CD4-positive, alpha-beta T cell treated with Interferon gamma for 1 hour (primary cell): Measurements from ENCODE around the gene TBC1D5.

Source experiments
- DNase-seq: peaks from one replicate; pipeline ENCODE4 v3.0.0-alpha.2; 2020

The TBC1D5 gene

DNA sequence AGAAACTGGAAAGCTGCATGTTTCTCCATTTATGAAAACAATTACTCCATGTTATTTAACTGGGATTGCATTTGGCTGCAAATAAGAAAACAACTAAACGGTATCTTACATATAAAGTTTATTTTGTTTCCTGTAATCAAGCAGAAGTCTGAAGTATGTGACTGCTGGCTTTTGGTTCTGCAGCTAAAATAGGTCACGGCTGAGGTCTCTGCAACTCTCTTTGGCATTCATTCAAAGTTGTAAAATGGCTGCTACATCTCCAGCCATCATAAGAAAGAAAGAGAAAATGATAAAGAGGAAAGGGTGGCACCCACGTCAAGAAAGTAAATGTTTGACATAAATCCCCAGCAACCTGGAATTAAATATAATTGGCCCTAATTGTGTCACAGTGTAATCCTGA, 406.1 kb downstream of the TBC1D5 start:
- no peak for DNase-seq

- DNase-seq, result no peak
Observed at GRCh38 chr3:17333893-17334292, 408.5 kb downstream of the TBC1D5 start.

- DNase-seq, result no peak
Observed at GRCh38 chr3:17333446-17333845, 409.0 kb downstream of the TBC1D5 start.

DNA sequence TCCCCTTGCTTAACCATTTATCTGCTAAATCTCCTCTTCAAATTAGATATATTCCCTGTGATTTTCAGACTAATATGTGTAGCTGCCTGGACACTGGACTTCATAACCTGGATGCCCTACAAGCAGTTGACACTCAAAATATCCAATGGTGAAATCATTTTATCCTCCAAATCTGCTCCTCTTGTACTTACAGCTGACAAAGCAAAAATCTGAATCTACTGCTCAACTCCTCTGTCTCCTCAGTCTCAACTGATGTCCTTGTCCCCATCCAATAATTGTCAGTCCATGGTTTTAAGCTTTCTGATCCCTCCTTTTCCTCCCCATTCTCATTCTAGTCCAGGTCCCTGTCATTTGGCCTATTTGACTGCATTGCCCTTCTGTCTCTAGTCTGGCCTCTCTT, 411.8 kb downstream of the TBC1D5 start:
- DNase-seq, result no peak

GRCh38 chr3:17329927-17330326, 412.5 kb downstream of the TBC1D5 start:
- DNase-seq, result no peak

GRCh38 chr3:17322106-17322793, 420.2 kb downstream of the TBC1D5 start:
- no peak for DNase-seq

GRCh38 chr3:17320266-17320665, 422.2 kb downstream of the TBC1D5 start:
- DNase-seq, result no peak

- DNase-seq, result no peak
Observed at GRCh38 chr3:17315897-17316296, 426.5 kb downstream of the TBC1D5 start.

DNA sequence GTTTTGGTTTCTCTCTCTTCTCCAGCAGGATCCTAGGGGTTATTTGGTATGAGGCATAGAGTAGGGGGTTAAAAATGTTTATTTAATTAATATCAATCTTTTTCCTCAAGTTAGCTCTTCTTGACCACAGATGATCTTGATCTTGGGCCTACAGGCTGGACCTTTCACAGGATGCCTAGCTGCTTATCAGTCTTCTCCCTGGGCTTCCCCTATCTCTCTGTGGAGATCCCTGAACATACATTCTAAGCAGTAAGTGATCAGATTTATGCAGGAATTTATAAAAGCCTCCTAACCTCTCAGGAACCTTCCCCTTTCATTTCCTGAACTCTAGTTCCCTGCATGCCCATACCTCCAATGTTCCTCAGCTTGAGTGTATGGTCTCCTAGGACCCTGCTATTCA, 428.3 kb downstream of the TBC1D5 start:
- no peak for DNase-seq

- no peak for DNase-seq
Observed at GRCh38 chr3:17313746-17314145, 428.7 kb downstream of the TBC1D5 start.

DNA sequence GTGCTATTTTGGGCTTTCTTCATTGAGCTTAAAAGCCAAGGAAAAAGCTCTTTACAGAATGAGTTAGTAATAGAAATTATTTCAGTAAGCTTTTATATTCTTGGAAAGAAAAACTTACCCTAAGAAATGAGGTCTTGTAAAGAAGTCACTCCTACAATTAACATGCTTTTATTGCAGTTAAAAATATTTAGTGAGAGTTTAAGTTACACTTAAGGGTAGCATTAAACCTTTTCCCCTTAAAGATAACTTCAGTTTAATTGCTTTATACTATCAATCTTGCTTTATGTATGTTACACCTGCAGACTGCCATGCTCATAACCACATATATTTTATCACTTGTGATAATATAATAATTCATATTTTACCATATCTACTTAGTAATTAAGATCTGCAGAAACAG, 431.4 kb downstream of the TBC1D5 start:
- DNase-seq, result no peak

- no peak for DNase-seq
Observed at GRCh38 chr3:17307887-17308286, 434.5 kb downstream of the TBC1D5 start.

DNA sequence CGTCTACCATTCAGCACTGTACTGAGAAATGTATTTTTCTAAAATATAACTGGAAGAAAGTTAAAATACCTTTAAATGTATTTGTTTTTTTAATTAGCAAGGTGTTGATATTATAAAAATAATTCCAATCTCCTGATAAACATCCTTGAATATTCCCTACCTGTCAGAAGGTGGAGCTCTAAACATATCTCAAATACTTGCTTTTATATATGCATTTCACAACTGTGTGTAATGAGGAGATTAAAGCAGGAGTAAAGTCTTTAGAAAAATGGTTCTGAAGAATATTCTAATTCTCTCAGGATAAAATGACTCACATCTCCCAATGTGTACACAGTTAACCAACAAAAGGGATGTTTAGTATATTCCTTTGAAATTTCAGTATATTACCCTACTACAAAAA, 434.9 kb downstream of the TBC1D5 start:
- no peak for DNase-seq

DNA sequence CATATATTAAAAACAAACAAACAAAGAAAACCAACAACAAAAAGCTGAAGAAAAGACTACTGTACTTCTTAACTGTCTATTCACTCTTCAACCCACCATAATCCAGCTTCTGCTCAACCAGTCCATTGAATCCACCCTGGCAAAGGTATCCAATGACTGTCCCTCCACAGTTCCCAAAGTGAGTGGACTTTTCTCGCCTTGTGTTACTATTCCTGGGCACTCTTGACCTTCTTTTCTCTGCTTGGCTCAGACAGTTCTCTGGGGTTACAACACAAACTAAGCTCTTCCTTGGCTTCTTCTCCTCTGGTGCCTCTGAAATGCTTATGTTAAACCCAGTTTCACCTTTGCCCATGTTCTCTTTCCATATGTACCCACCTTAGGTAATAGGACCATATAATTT, 437.5 kb downstream of the TBC1D5 start:
- DNase-seq, result no peak

DNA sequence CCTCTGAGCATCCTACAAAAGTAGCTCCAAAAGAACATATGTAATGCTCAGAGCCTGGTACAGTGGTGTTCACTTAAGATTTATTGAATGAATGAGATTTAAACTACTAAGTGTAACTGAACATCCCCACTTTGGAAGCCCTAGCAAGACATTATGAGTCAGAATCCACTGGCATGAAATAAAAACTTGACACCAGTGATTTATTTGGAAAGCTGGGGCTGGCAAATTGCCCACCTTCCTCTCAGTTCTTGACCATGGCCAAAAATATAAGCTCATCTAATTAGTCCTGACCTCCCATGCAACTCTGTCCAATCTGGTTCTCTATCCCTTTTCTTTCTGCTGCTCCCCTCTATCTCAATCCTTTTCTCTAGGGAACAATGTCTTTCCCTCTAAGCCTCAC, 439.7 kb downstream of the TBC1D5 start:
- no peak for DNase-seq

DNA sequence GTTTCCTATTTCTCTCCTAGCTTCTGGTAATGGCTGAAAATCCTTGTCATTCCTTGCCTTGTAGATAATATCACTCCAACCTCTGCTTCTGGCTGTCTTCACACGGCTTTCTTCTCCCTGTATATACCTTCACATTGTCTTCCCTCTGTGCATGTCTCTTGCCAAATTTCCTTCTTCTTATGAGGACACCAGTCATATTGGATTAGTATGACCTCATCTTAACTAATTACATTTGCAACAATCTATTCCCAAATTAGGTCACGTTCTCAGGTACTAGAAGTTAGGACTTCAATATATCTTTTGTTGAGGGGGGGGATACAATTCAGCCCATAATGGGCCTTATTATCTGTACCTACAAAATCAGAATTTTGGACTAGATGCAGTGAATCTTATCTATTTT, 440.3 kb downstream of the TBC1D5 start:
- DNase-seq, result no peak

- no peak for DNase-seq
Observed at GRCh38 chr3:17301271-17301670, 441.2 kb downstream of the TBC1D5 start.

- DNase-seq, result no peak
Observed at GRCh38 chr3:17300441-17300840, 442.0 kb downstream of the TBC1D5 start.

- DNase-seq, result no peak
Observed at GRCh38 chr3:17298038-17298437, 444.4 kb downstream of the TBC1D5 start.

DNA sequence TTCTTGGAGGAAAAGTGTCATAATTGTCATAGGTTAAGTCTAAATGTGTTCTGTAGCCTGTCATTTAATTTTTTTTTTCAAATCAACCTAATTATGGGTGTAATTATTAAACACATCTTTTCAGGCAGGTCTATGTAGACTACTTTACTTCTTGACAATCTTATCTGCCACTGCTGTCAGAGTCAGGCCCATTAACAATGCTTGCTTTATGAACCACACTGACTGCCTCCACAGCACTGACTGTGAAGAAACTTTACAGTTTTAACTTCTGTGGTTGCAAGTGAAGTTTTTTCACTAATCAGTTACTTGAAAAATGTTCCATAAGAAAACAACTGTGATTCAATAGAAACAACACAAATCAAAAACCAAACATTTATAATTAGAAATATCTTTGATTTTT, 449.9 kb downstream of the TBC1D5 start:
- no peak for DNase-seq

DNA sequence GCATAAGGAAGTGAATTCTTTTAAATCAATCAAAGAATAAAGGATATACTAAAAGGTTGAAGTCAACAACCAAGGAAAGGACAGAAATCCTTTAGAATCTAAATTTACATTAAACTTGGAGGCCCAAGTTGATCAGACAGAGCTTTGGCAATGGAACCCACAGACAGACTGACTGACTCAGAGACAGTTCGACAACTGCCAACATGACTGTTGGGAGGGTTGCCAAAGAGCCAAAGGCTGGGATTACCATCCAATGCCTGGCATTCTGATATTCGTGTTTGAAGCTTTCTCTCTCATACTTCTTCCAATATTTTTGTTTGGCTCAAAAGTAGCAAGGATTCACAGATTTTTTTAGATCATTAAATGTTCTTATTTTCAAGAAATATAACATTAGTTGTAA, 451.5 kb downstream of the TBC1D5 start:
- no peak for DNase-seq

- no peak for DNase-seq
Observed at GRCh38 chr3:17288839-17289399, 453.5 kb downstream of the TBC1D5 start.

DNA sequence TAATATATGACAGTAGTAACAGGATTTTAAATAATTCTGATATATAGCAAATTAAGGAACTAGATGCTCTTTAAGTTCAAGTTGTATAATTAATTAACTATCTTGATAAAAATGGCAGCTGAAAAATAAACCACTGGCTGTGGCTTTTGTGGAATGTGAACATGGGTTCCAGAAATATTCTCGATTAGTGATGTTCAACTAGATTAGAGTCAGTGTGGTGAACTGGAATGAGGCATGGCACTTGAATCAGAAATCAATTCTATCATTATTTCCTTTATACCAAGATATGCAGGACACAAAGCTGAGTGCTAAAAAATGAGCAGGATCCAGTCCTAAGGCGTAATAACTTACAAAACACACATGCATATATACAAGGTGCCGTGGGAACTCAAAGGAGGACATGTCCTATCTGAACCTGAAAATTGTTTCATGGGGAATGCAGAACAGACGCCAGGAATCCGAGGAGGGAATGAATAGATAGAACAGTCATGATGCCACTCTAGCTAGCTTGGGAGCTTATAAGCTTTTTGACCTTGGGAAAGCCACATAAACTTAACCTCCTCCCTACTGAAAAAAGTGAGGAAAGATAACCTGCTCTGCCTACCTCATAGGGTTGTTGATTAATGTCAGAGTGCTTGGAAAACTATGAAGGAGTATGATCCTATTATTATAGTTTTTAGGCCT, 455.3 kb downstream of the TBC1D5 start:
- DNase-seq, result no peak

GRCh38 chr3:17278006-17278405, 464.4 kb downstream of the TBC1D5 start:
- no peak for DNase-seq

DNA sequence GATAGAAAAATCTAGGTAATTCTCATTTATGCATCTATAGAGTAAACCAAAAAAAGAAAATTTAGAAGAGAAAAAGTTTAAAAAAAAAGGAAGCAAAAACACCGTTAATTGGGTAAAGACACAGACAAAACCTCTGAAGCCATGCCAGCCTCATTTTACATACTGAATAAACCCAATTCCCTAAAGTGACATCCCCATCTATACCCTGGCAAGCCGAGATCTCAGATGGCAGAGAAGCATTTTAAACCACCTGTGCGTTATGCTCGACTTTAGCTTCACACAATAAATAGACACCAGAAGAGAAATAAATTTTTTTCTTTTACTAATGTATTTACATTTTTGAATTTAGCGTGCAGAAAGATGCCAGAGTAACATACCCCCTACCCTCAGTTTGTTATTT, 475.6 kb downstream of the TBC1D5 start:
- DNase-seq, result no peak
